ENCODE results near the gene TAF3.

The TAF3 gene

DNA sequence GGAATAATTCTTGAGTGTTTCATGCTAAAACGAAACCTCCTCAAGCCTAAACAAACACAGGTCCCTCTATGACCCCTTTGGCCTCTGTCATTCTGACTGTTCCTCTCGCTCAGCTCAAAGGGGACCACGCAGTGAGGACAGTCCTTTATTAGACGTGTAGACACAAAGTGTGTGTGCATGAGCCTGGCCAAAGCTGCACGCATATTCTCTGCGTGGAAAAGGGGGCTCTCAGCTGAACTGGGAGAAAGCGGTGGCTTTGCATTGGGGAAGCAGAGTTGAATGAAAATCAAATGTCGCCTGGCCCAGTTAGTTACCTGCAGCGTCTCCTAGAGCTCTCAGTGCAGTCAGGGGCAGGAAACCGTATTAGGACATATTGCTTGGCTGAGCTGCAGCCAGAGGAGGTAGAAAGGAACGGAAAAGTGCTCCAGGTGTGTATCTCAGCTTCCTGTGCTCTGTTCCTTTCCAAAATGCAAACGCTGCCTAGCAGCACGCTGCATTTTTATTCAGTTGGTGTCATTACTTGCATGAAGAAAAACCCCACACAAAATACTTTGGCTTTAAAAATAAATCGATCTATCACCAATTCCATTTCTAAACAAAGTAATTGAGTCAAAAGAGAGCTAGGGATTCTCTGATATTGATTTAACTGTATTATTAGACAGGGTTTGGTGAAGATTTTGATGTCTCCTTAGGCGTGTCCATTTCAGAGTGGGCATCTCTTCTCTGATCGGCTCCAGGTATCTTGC, 241.1 kb downstream of the TAF3 start:
- peaks cover 7% of the 10 kb centered on the region for H3K4me1 ChIP-seq
- no peak for DNase-seq
- H3K36me3 ChIP-seq: peaks cover 92% of the 10 kb centered on the region
- no peaks in the 10 kb centered on the region for H3K27me3 ChIP-seq
- no peak for TF ChIP-seq CTCF (IDR thresholded peaks at IDR 0.05; ENCODE audit: low read depth, low read length)
- no peaks in the 10 kb centered on the region for H3K9me3 ChIP-seq
- peak overlapping the region; percentile 89 for H3K4me3 ChIP-seq (ENCODE audit: low read depth, low read length)

- H3K9me3 ChIP-seq: no peaks in the 10 kb centered on the region
- DNase-seq: peak; percentile 71
- H3K27me3 ChIP-seq: no peaks in the 10 kb centered on the region
- H3K36me3 ChIP-seq: peaks cover 99% of the 10 kb centered on the region
- H3K4me1 ChIP-seq: peaks cover 13% of the 10 kb centered on the region
- TF ChIP-seq CTCF (IDR thresholded peaks at IDR 0.05; ENCODE audit: low read depth, low read length): no peak
- peak overlapping the region; percentile 89 for H3K4me3 ChIP-seq (ENCODE audit: low read depth, low read length)
These were observed 241.9 kb downstream of the TAF3 start for GRCh38 chr10:8060010-8060703.

DNA sequence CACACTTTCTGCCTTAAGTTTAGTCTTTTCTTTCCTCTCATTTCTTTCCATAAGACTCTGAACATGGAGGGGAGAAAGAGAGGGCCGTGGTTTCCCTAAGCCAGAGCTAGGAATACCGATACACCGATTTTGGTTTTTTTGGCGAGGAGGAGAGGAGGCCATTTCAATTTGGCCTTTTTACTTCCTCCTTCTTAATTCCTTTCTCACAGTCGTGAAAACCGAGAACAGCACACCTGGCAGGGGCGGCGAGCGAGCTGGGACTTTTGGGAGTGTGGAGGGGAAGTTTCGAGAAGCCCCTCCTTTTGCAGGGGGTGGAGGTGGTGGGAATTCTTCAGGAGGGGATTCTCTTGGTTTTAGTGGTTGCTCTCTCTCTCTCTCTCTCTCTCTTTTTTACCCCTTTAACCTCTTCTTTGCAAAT, 242.4 kb downstream of the TAF3 start:
- H3K36me3 ChIP-seq: peaks cover 98% of the 10 kb centered on the region
- no peaks in the 10 kb centered on the region for H3K9me3 ChIP-seq
- DNase-seq: no peak
- H3K27me3 ChIP-seq: no peaks in the 10 kb centered on the region
- H3K4me1 ChIP-seq: peaks cover 13% of the 10 kb centered on the region
- TF ChIP-seq CTCF (IDR thresholded peaks at IDR 0.05; ENCODE audit: low read depth, low read length): no peak
- peak overlapping the region; percentile 89 for H3K4me3 ChIP-seq (ENCODE audit: low read depth, low read length)

DNA sequence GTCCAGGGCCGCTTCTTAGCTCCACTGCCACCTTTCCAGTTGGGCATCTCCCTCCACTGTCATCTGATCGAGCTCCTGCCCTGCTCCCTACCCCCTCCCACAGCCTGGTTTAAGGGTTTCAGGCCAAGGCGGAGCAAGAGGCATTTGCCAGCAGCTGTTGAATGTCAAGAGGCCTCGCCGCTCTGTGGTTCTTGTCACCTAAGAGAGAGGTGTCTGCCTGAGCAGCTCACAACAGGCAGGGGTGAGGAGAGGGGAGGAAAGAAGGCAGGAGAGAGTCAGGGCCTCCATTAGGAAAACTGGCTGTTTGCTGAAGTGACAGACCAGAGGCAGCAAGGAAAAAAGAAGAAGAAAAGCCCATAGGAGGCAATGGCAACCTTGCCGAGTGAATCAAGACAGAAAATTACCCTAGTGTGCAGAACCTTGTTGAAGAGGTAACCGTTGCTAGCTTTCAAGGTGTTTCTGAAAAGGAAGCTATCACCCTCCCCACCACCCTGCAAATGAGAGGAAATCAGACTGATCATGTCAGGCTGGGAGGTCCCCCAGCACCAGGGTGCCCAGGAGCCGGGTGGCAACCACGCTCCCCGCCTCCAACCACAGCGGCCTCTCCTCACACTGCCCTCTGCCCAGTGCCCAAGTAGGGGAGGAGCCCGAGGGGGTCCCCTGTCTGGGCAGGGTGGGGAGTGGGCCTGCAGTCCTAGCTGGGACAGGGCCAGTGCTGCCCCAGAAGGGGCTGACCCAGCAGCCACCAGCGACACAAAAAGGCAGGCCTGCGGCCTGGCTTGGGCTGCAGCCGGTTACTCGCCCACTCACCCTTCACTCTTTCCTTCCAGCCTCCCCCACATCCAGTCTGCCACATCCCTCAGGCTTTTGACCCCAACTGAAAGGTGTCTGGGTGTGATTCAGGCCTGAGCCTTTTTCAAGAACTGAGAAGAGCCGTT, 243.2 kb downstream of the TAF3 start:
- H3K4me3 ChIP-seq (ENCODE audit: low read depth, low read length): peak overlapping the region; percentile 89
- no peaks in the 10 kb centered on the region for H3K9me3 ChIP-seq
- peaks cover 96% of the 10 kb centered on the region for H3K36me3 ChIP-seq
- H3K27me3 ChIP-seq: no peaks in the 10 kb centered on the region
- no peak for TF ChIP-seq CTCF (IDR thresholded peaks at IDR 0.05; ENCODE audit: low read depth, low read length)
- H3K4me1 ChIP-seq: peaks cover 15% of the 10 kb centered on the region
- DNase-seq: no peak

DNA sequence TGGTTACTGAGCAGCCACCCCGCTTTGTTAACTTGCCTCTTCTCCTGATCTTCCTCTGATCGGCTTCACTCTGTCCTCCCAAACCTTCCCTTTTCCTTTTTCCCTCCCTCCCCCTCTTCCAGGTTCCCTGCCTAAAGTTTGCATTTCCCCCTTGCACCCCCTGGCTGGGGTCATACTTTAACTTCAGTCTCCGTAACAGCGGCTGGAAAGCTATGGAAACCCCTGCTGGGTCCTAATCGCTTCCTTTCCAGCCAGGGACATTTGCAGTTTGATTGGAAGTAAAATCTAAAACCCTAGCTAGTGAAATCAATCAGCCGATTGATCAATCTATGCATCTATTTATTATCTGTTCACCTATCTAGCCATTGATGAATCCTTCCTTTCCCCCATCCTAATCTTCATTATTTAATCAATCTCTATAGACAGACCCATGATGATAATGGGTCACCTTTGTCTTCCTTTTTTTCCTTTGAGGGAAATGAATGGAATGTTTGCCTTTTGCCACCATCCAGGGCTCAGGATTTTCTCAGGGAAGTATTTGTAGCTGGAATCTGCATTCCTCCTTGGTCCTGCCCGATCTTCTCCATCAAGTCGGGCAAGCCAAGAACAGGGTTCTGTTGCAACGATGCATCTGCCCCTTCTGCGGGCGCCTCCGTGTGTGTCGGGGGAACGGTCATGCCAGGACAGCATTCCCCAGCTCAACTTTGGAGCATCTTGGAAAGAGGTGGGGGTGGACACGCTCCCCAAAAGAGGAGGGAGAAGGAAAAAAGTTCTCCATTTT, 245.0 kb downstream of the TAF3 start:
- Histone ChIP-seq H3K4me3 (ENCODE audit: low read depth, low read length) (peak overlapping the region; percentile 89), H3K9me3 (no peaks in the 10 kb centered on the region), H3K4me1 (peaks cover 23% of the 10 kb centered on the region), H3K27me3 (no peaks in the 10 kb centered on the region), H3K36me3 (peaks cover 96% of the 10 kb centered on the region)
- TF ChIP-seq CTCF (IDR thresholded peaks at IDR 0.05; ENCODE audit: low read depth, low read length): no peak
- DNase-seq: no peak

All from BE2C (cell line).